Measurements from ENCODE around the gene GMPPA.

Gene GMPPA

GRCh38 chr2:219494952-219495530 is 3.6 kb upstream of the GMPPA start:
- no peak for TF ChIP-seq CTCF (conservative IDR thresholded peaks at IDR 0.05; ENCODE audit: low read depth, low read length)
- no peak for DNase-seq (ENCODE audit: low read depth)
- H3K4me3 ChIP-seq (ENCODE audit: low read length): no peak overlapping the region

DNA sequence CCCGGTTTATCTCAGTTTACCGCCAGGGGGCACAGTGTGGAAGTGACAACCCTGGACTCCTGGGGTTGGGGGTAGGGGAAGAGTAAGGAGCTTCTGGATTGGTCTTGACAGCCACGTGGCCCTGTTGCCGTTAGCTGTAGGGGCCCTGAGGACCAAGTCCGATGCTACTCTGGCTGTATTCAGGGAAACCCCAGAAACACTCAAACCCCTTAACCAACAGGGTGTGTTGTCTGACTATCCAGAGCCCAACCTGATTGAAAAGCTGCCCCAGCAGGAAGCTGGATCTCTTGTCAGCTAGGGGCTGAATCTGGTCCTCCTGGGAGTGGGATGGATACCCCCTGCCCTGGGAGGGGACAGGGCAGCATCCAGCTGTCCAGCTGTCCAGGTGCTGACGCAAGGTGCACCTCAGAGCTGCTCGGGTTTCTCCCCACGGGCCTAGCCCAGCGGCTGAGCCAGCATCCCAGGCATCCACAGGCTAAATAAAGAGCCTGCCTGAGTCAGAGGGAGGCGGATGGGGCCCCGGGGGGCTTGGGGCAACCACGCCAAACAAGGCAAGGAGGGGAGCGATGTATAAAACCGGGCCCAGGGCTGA is 3.1 kb upstream of the GMPPA start:
- DNase-seq (ENCODE audit: low read depth): peak; percentile 36
- no peak overlapping the region for H3K4me3 ChIP-seq (ENCODE audit: low read length)
- peak; percentile 74 for TF ChIP-seq CTCF (conservative IDR thresholded peaks at IDR 0.05; ENCODE audit: low read depth, low read length)

DNA sequence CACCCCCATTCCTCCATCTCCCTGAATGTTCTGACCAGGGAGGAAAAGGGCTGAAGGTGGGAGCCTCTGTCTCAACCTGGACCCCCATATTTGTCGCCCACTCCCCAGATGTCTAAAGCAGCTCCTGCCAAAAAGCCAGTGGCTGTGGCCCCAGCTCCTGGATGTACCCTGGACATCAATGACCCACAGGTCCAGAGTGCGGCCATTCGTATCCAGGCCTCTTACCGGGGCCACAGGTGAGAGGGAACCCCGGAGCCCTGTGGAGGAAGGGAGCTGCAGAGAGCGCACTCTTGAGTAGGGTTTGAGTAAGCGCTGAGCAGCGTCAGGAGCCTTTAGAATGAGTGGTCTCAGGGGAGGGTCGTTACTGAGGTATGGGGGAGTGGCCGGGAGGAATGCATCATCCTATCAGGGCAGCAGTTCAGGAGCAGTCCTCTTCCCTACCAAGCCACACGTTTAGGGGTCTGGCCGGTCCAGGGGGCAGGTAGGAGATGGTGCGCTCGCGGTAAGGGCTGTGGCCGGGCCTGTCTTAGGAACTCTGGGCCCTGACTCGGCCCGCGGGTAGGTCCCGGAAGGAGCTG is 2.4 kb upstream of the GMPPA start:
- no peak for TF ChIP-seq CTCF (conservative IDR thresholded peaks at IDR 0.05; ENCODE audit: low read depth, low read length)
- H3K4me3 ChIP-seq (ENCODE audit: low read length): no peak overlapping the region

DNA sequence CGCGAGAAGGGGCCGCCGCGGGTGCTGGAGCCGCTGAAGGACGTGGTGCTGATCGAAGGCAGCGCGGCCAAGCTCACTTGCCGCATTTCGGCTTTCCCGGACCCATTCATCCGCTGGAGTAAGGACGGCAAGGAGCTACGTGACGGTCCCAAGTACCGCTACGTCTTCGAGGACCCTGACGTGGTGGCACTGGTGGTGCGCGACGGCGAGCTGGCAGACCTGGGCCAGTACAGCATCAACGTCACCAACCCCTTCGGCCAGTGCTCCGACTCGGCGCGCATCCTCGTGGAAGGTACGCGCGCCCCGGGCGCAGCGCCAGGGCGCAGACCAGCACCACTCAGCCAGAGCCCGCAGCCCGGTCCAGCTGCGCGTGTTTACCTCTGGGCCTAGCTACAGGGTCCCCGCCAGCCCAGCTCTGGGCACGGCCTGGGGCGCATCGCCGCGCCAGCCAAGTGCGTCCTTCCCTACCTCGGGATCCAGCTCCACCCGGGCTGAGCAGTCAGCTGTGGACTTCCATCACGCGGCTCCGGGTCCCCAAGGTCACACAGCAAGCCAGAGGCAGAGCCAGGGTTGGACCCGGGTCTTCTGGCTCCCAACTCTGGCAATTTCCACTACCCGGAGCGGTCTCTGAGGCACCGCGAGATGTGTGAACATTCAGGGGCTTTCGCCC is 1.7 kb upstream of the GMPPA start:
- no peak for DNase-seq (ENCODE audit: low read depth)
- no peak overlapping the region for H3K4me3 ChIP-seq (ENCODE audit: low read length)
- no peak for TF ChIP-seq CTCF (conservative IDR thresholded peaks at IDR 0.05; ENCODE audit: low read depth, low read length)

More for the DNA sequence above, 2.4 kb upstream of the GMPPA start:
- no peak for DNase-seq (ENCODE audit: low read depth)

DNA sequence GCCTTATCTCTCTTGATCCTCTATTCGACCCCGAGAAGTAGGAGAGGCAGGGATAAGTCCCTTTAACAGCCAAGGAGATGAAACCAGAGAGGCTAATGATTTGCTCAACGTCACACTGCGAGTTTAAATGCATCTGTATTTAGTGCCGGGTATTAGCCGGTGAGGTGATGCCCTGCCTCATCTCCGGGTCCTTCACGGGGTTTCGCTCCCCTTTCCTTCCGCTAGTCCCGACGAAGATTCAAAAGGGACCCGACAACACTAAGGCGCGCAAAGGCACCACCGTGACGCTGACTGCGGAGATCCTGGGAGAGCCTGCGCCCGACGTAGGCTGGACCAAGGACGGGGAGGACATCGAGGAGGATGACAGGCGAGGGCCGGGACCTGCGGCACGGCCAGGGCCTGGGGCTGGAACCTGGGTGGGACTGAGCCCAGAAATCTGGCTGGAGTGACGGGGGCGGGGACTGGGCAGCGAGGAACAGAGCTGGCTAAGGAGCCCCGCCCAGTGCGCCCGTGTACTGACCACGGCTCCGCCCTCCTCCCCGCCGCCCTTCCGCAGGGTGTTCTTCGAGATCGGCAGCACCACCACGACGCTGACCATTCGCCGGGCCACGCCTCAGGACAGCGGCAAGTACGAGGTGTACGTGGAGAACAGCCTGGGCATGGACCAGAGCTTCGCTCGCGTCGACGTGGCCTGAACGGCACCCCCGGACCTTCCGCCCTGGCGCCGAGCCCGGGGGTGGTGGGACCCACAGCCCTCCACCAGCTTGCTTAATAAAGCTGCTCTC is 1.0 kb upstream of the GMPPA start:
- H3K4me3 ChIP-seq (ENCODE audit: low read length): peak overlapping the region; percentile 82
- no peak for TF ChIP-seq CTCF (conservative IDR thresholded peaks at IDR 0.05; ENCODE audit: low read depth, low read length)
- no peak for DNase-seq (ENCODE audit: low read depth)

DNA sequence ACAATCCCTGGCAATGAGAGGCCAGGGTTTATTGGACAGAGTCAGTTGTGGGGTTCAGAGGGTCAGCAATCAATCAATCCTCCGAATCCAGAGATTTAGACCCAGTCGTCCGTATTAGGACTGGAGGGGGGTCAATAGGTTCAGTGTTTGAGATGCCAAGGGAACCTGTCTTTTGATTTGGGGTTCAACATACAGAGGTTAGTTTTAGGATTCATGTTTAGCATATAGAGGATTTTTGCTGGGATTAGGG is 292 bp downstream of the GMPPA start:
- H3K4me3 ChIP-seq (ENCODE audit: low read length): peak overlapping the region; percentile 82
- no peak for DNase-seq (ENCODE audit: low read depth)
- no peak for TF ChIP-seq CTCF (conservative IDR thresholded peaks at IDR 0.05; ENCODE audit: low read depth, low read length)

Data from retinal pigment epithelial cell (primary cell).